Measurements from ENCODE around the gene CRK.

DNA sequence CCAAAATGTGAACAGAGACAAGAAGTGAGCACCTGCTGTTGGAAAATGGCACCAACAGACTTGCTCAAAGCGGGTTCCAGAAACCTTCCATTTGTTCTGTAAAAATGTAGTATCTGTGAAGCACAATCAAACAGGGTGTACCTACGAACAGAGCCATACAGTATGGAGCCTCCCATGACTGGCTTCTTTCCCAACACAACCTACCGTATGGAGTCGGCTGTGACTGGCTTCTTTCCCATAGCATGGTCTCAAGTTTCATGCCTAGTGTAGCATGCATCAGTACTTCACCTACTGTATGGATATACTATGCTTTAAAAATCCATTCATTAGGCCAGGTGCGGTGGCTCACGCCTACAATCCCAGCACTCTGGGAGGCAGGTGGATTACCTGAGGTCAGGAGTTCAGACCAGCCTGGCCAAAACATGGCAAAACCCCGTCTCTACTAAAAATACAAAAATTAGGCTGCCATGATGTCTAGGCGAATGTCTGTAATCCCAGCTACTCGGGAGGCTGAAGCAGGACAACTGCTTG is 82.3 kb downstream of the CRK start:
- TF ChIP-seq, protein P1, sequence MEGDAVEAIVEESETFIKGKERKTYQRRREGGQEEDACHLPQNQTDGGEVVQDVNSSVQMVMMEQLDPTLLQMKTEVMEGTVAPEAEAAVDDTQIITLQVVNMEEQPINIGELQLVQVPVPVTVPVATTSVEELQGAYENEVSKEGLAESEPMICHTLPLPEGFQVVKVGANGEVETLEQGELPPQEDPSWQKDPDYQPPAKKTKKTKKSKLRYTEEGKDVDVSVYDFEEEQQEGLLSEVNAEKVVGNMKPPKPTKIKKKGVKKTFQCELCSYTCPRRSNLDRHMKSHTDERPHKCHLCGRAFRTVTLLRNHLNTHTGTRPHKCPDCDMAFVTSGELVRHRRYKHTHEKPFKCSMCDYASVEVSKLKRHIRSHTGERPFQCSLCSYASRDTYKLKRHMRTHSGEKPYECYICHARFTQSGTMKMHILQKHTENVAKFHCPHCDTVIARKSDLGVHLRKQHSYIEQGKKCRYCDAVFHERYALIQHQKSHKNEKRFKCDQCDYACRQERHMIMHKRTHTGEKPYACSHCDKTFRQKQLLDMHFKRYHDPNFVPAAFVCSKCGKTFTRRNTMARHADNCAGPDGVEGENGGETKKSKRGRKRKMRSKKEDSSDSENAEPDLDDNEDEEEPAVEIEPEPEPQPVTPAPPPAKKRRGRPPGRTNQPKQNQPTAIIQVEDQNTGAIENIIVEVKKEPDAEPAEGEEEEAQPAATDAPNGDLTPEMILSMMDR (IDR thresholded peaks at IDR 0.05; ENCODE audit: insufficient read depth, low read depth, low read length), result no peak
- TF ChIP-seq EZH2 (IDR thresholded peaks at IDR 0.05; ENCODE audit: insufficient read depth, low read length), result no peak

Data from astrocyte (in vitro differentiated cells and primary cell).